ENCODE data around the gene MCTP2. TPM values are rescaled to one million over a fixed set of nuclear protein-coding genes. Genes with fewer than 3 reads are reported as not detected.

MCTP2 gene
- polyA plus RNA-seq, 3 donors, result 2.4 to 7.4 (median 7.3) TPM

GRCh38 chr15:94295275-94295674 is 63.9 kb downstream of the MCTP2 start:
- Mint-ChIP-seq H3K27me3 (ENCODE audit: low read depth in 3 of 3) (peaks cover 0 to 5% (median 0%) of the 10 kb centered on the region in 3 donors), H3K4me1 (peaks cover 52% of the 10 kb centered on the region), H3K27ac (no peak overlapping the region), H3K9me3 (no peaks in the 10 kb centered on the region), H3K4me3 (no peak overlapping the region), H3K36me3 (peaks cover 2 to 17% of the 10 kb centered on the region in 2 donors)
- no peak overlapping the region for H3K4me3 ChIP-seq (replicated peaks in 1 of 3; ENCODE audit: low read depth in 2 of 3, low read length in 3 of 3)
- no peak overlapping the region for H3K4me2 ChIP-seq (replicated peaks; ENCODE audit: extremely low read depth, low read length, poor library complexity, severe bottlenecking)
- H4K20me1 ChIP-seq (ENCODE audit: insufficient read depth, low read length), result no peaks in the 10 kb centered on the region
- H3K27ac ChIP-seq (ENCODE audit: low read depth in 1 of 2, low read length in 2 of 2), result no peak overlapping the region
- DNase-seq, result no peak
- H3K9me3 ChIP-seq (replicated peaks in 1 of 2; ENCODE audit: control insufficient read depth in 1 of 2, insufficient read depth in 1 of 2, low read length in 2 of 2), result no peaks in the 10 kb centered on the region
- no peaks in the 10 kb centered on the region for H3K27me3 ChIP-seq (ENCODE audit: control insufficient read depth in 2 of 2, insufficient read depth in 2 of 2, low read length in 2 of 2)
- H3K36me3 ChIP-seq (replicated peaks in 1 of 2; ENCODE audit: control insufficient read depth in 1 of 2, insufficient read depth in 2 of 2, low read length in 2 of 2), result no peaks in the 10 kb centered on the region
- H2AFZ ChIP-seq (ENCODE audit: insufficient read depth, low read depth, low read length, poor library complexity, severe bottlenecking), result no peak overlapping the region
- peaks cover 5% of the 10 kb centered on the region for H3K79me2 ChIP-seq (ENCODE audit: insufficient read depth, low read length)
- no peak overlapping the region for H3K9ac ChIP-seq (ENCODE audit: insufficient read depth, low read length, poor library complexity, severe bottlenecking)
- 86% methylated on average over 3 of the region's 4 CpGs for WGBS (ENCODE audit: insufficient coverage)
- intact Hi-C loops (cut with micrococcal nuclease), result no loop called here
- peaks cover 37 to 47% of the 10 kb centered on the region in 2 donors for H3K4me1 ChIP-seq (ENCODE audit: control insufficient read depth in 1 of 2, insufficient read depth in 2 of 2, low read length in 2 of 2)
- no peak for TF ChIP-seq CTCF (IDR thresholded peaks at IDR 0.05)

- H3K4me2 ChIP-seq (replicated peaks; ENCODE audit: extremely low read depth, low read length, poor library complexity, severe bottlenecking), result no peak overlapping the region
- H2AFZ ChIP-seq (ENCODE audit: insufficient read depth, low read depth, low read length, poor library complexity, severe bottlenecking), result no peak overlapping the region
These were observed 65.4 kb downstream of the MCTP2 start for GRCh38 chr15:94296717-94297116.

More at GRCh38 chr15:94296717-94297116, 65.4 kb downstream of the MCTP2 start:
- no peak for TF ChIP-seq CTCF (IDR thresholded peaks at IDR 0.05)
- H3K9me3 ChIP-seq (replicated peaks in 1 of 2; ENCODE audit: control insufficient read depth in 1 of 2, insufficient read depth in 1 of 2, low read length in 2 of 2), result no peaks in the 10 kb centered on the region
- peaks cover 39% of the 10 kb centered on the region for H3K4me1 Mint-ChIP-seq
- no peak overlapping the region for H3K4me3 Mint-ChIP-seq
- peaks cover 5% of the 10 kb centered on the region for H3K79me2 ChIP-seq (ENCODE audit: insufficient read depth, low read length)
- no peaks in the 10 kb centered on the region for H3K27me3 ChIP-seq (ENCODE audit: control insufficient read depth in 2 of 2, insufficient read depth in 2 of 2, low read length in 2 of 2)
- H3K9ac ChIP-seq (ENCODE audit: insufficient read depth, low read length, poor library complexity, severe bottlenecking), result no peak overlapping the region
- DNase-seq, result no peak
- WGBS (ENCODE audit: insufficient coverage), result 100% methylated on average over 1 of the region's 1 CpG
- H3K27ac ChIP-seq (ENCODE audit: low read depth in 1 of 2, low read length in 2 of 2), result no peak overlapping the region
- H3K36me3 ChIP-seq (replicated peaks in 1 of 2; ENCODE audit: control insufficient read depth in 1 of 2, insufficient read depth in 2 of 2, low read length in 2 of 2), result no peaks in the 10 kb centered on the region
- H3K4me3 ChIP-seq (replicated peaks in 1 of 3; ENCODE audit: low read depth in 2 of 3, low read length in 3 of 3), result no peak overlapping the region
- H4K20me1 ChIP-seq (ENCODE audit: insufficient read depth, low read length), result no peaks in the 10 kb centered on the region
- H3K36me3 Mint-ChIP-seq, result peaks cover 6 to 22% of the 10 kb centered on the region in 2 donors
- peaks cover 28 to 33% of the 10 kb centered on the region in 2 donors for H3K4me1 ChIP-seq (ENCODE audit: control insufficient read depth in 1 of 2, insufficient read depth in 2 of 2, low read length in 2 of 2)
- intact Hi-C loops (cut with micrococcal nuclease), result no loop called here
- peaks cover 0 to 5% (median 0%) of the 10 kb centered on the region in 3 donors for H3K27me3 Mint-ChIP-seq (ENCODE audit: low read depth in 3 of 3)
- no peaks in the 10 kb centered on the region for H3K9me3 Mint-ChIP-seq
- H3K27ac Mint-ChIP-seq, result peak overlapping the region in 1 of 7 donors; percentile 50

All from CD14-positive monocyte (primary cell).